GM21423 (cell line): ENCODE results near the gene BIRC6.
"Not testable (repeated sequence)": the region's sequence is repeated elsewhere in the genome, so short reads cannot be mapped to it uniquely, and the experiment has no call there.

Experiments used
- ATAC-seq: cut with Tn5 transposase; IDR thresholded peaks from one replicate; pipeline ENCODE4 v1.9.1; 2021; ENCODE audit warnings: mild to moderate bottlenecking, moderate library complexity; ENCODE audit not compliant: unreplicated experiment

Gene BIRC6

GRCh38 chr2:32502941-32503340 is 146.1 kb downstream of the BIRC6 start:
- ATAC-seq, result no peak

DNA sequence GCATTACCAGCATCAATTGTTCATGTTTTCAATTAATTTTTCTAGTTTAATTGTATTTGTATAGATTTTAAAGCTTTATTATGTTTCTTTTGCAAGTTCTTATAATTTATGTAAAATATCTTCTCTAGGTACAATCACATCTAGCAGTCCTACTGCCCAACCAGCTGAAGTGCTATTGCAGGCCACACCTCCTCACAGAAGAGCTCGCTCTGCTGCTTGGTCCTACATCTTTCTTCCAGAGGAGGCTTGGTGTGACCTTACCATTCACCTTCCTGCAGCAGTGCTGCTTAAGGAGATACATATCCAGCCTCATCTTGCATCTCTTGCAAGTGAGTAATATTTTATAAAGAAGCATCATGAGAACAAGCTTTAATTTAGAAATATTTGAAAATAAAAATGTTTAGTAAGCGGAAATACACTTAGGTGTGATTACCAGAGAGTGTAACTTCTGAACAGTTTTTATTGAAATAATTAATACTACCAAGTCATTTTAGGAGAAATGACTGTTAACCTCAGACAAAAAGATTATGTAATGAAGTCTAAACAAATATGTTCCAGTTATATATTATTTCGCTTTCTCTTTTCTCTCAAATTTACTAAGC is 148.2 kb downstream of the BIRC6 start:
- ATAC-seq, result no peak

- ATAC-seq, result no peak
Observed at GRCh38 chr2:32506446-32506845, 149.6 kb downstream of the BIRC6 start.

DNA sequence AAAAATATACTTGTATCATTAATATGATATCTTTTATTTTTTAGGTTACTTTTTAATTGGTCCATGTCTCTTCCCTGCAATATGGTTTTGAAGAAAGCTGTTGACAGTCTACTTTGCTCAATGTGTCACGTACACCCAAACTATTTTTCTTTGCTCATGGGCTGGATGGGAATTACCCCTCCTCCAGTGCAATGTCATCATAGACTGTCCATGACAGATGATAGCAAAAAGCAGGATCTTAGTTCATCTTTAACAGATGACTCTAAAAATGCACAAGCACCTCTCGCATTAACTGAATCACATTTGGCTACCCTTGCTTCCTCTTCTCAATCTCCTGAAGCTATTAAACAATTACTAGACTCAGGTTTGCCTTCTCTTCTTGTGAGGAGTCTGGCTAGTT is 158.1 kb downstream of the BIRC6 start:
- no peak for ATAC-seq

DNA sequence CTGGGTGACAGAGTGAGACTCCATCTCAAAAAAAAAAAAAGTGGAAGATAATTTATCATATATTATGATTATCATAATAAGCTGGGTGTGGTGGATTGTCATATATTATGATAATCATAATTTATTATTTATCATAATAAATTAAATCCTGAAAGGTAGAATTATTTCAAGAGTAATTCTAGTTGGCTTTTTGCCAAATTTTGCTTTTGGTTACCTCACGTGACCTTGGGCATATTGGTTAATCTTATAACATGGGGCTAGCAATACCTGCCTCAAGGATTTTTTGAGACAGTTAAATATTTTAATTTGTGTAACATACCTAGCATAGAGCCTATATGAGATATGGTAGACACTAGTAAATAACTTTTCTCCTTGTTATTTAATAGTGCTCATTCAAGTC is 159.7 kb downstream of the BIRC6 start:
- no peak for ATAC-seq

DNA sequence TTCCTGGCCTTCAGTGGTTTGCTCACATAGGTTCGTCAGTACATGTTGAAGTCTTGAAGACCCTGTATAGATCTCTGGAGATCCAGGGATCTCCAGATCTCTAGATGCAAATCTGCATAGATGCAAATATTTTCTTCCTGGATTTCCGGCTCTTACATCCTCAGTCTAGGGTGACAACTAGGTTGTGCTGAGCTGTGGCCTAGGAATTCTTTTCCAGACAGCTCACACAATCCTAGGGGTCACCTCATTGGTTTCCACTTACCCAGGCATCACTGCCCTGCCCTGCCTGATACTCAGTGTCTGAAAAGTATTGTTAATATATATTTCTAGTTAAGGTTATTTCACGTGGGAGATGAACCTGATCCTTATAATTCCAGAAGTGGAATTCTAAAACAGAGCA is 165.9 kb downstream of the BIRC6 start:
- no peak for ATAC-seq

DNA sequence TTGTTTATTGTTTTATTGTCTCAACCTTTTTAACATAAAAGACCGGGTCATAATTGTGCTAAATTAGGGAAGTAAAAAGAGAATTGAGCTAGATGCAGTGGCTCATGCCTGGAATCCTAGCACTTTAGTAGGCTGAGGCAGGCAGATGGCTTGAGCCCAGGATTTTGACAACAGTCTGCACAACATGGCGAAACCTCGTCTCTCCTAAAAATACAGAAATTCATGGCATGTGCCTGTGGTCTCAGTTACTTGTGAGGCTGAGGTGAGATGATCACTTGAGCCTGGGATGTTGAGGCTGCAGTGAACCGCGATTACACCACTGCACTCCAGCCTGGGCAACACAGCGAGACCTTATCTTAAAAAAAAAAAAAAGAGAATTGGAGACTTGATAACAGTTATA is 166.9 kb downstream of the BIRC6 start:
- ATAC-seq, result no peak

DNA sequence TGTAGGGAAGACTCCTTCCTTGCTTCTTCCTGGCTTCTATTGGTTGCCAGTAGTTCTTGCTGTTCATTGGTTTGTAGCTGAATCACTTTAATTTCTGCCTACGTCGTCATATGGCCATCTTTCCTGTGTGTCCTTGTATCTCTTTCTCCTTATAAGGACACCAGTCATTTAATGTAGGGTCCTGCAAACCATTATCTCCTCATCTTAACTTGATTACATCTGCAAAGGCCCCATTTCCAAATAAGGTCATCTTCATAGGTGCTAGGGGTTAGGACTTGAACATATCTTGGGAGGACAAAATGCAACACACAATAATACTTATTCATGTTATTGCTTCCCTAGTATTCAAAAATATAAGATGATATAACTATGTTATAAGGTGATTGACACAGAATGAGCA is 175.5 kb downstream of the BIRC6 start:
- ATAC-seq, result no peak

DNA sequence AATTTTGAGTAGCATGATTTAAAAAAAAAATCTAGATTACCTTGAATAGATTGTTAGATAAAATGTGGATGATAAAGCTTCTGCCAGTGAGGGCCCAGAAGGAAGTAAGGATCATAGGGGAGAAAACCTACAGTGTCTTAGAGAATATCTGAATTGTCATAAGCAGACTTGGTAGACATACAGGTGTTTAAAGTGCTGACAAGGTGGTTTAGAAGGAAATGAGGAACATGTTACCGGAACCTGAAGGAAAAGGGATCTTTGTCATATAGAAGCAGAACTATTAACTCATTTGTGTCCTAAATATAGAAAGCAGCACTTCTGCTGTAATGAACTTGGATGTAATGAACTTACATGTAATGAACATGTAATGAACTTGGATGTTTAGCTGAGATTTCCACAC is 176.1 kb downstream of the BIRC6 start:
- no peak for ATAC-seq

- ATAC-seq, result no peak
Observed at GRCh38 chr2:32534831-32535230, 178.0 kb downstream of the BIRC6 start.

DNA sequence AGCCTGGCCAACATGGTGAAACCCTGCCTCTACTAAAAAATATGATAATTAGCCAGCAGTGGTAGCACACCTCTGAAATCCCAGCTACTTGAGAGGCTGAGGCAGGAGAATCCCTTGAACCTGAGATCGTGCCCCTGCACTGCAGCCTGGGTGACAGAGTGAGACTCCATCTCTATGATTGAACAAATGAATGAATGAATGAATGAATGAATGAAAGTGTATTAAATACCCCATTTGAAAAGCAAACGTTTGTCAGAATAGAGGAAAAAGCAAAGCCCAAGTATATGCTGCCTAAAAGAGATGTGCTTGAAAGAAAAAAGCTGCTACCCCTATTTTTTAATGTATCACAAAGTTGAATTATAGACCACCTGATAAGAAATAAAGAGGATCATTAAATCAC is 181.9 kb downstream of the BIRC6 start:
- no peak for ATAC-seq

- not testable (repeated sequence) for ATAC-seq
Observed at GRCh38 chr2:32552483-32552882, 195.7 kb downstream of the BIRC6 start.

GRCh38 chr2:32553829-32554432 is 197.1 kb downstream of the BIRC6 start:
- ATAC-seq, result peak; percentile 85

DNA sequence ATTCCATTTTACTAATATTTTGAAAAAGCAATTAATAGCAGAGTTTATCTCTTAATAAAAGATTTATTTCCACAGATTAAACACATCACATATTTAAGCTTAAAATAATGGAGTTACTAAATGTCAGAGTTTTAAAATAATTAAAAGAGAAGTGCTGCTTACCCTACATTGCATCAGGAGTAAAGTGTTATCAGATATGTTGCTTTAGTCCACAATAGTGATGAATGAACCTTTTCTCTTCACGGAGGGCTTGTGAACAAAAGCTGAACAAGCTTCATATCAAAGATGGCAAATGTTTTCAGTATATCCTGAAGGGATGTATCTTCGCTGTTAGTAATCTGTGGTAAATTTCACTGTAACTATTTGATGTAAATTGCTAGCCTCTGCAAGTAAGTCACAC is 201.7 kb downstream of the BIRC6 start:
- ATAC-seq, result no peak

- ATAC-seq, result no peak
Observed at GRCh38 chr2:32559136-32559535, 202.3 kb downstream of the BIRC6 start.

- ATAC-seq, result no peak
Observed at GRCh38 chr2:32562906-32563305, 206.1 kb downstream of the BIRC6 start.

- ATAC-seq, result no peak
Observed at GRCh38 chr2:32564417-32565035, 207.7 kb downstream of the BIRC6 start.

GRCh38 chr2:32565902-32566301 is 209.1 kb downstream of the BIRC6 start:
- ATAC-seq, result no peak

DNA sequence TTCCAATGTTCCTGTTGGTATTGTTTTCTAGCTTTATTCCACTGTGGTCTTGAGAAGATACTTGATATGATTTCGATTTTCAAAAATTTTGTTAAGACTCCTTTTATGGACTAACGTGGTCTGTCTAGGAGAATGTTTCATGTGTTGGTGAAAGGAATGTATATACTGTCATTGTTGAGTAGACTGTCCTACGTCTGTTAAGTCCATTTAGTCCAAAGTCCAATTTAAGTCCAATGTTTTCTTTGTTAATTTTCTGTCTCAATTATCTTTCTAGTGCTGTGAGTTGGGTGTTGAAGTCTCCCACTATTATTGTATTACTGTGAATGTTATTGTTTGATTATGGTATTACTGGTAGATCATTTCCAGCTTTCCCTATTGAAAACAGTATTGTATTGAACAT is 215.2 kb downstream of the BIRC6 start:
- no peak for ATAC-seq

- ATAC-seq, result no peak
Observed at GRCh38 chr2:32572737-32573136, 215.9 kb downstream of the BIRC6 start.

GRCh38 chr2:32591669-32592463 is 235.0 kb downstream of the BIRC6 start:
- ATAC-seq, result peak; percentile 88

- ATAC-seq, result no peak
Observed at GRCh38 chr2:32594573-32594972, 237.8 kb downstream of the BIRC6 start.
